ENCODE measurements around the gene SDF4.
"Not testable (repeated sequence)": the region's sequence is repeated elsewhere in the genome, so short reads cannot be mapped to it uniquely, and the experiment has no call there.

SDF4 gene

DNA sequence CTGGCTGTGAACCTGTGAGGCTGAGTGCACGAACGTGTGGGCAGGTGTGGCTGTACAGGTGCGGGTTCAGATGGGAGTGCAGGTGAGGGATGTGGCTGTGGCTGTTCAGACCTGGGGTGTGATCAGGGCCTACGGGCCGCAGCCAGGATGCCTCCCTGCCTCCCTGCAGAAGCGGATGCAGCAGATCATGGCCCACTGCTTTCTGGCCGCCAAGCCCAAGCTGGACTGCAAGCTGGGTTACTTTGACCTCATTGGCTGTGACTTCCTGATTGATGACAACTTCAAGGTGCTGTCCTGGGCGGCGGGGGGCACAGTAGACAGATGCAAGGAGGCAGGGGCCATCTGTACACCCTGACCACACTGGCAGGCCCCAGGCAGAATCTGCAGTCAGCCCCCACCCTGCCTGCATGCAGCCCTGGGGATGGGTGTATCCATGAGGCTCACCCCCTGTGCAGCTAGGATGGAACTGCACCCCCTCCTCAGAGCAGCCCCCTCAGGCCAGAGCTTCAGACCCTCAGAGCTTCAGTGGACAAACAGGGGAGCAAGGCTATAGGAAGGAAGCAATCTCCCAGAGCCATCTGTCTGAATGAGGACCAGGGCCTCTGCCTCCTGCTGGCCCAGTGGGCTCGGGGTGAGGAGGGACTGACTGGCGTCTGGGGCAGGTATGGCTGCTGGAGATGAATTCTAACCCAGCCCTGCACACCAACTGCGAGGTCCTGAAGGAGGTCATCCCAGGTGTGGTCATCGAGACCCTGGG, 35.2 kb downstream of the SDF4 start:
- no peak for DNase-seq

DNA sequence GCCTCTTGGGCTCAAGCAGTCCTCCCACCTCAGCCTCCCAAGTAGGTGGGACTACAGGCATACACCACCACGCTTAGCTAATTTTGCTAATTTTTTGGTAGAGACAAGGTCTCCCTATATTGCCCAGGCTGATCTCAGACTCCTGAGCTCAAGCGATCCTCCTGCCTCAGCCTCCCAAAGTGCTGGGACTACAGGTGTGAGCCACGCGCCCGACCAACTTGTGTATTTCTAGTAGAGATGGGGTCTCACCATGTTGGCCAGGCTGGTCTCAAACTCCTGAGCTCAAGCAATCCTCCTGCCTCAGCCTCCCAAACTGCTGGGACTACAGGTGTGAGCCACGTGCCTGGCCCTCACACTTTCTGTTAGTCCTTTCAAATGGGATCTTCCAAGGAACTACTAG, 36.1 kb downstream of the SDF4 start:
- not testable (repeated sequence) for DNase-seq

DNA sequence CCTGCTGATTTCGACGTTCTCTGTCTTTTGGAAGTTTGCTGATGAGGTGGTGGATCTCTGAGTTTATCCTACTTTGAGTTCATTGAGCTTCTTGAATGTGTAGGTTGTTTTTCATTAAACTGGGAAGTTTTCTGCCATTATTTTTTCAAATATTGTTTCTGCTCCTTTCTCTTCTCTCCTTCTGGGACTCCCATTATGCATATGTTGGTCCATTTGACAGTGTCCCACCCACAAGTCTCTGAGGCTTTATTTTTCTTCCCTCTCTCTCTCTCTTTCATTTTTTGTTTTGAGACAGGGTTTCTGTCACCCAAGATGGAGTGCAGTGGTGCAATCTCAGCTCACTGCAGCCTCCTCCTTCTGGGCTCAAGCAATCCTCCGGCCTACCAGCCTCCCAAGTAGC, 37.1 kb downstream of the SDF4 start:
- no peak for DNase-seq

DNA sequence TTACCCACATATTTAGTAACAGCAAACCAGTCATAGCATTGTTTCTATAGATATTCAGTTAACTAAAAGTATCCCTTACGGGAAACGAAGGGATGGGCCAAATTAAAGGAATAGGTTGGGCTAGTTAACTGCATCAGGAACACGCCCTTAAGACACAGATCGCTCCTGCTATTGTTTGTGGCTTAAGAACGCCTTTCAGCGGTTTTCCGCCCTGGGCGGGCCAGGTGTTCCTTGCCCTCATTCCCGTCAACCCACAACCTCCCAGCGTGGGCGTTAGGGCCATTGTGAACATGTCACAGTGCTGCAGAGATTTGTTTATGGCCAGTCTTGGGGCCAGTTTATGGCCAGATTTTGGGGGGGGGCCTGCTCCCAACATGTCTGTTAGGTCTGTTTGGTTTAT, 40.1 kb downstream of the SDF4 start:
- DNase-seq, result no peak

DNA sequence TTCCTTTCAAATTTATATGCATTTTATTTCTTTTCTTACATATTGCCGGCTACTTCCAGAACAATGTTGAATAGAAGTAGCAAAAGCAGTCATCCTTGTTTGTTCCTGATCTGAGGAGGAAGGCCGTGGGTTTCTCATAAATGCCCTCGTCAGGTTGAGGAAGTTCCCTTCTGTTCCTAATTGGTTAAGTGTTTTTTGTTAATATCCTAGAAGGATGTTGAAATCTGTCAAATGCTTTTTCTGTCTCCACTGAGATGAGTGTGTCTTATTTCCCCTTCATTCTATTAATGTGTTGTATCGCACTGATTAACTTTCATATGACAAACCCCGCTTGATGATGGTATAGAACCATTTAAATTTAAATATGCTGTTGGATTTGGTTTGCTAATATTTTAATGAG, 42.7 kb downstream of the SDF4 start:
- no peak for DNase-seq

DNA sequence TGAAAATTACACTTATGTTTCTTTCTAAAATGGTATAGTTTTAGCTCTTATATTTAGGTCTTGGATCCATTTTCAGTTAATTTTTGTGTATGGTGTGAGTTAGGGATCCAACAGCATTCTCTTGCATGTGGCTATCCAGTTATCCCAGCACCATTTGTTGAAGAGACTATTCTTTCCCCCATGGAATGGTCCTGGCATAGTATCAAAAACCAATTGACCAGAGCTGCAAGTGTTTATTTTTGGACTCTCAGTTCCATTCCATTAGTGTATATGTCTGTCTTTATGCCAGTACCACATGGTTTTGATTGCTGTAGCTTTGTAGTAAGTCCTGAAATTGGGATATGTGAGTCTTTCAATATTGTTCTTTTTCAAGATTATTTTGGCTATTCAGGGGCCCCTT, 43.9 kb downstream of the SDF4 start:
- no peak for DNase-seq

DNA sequence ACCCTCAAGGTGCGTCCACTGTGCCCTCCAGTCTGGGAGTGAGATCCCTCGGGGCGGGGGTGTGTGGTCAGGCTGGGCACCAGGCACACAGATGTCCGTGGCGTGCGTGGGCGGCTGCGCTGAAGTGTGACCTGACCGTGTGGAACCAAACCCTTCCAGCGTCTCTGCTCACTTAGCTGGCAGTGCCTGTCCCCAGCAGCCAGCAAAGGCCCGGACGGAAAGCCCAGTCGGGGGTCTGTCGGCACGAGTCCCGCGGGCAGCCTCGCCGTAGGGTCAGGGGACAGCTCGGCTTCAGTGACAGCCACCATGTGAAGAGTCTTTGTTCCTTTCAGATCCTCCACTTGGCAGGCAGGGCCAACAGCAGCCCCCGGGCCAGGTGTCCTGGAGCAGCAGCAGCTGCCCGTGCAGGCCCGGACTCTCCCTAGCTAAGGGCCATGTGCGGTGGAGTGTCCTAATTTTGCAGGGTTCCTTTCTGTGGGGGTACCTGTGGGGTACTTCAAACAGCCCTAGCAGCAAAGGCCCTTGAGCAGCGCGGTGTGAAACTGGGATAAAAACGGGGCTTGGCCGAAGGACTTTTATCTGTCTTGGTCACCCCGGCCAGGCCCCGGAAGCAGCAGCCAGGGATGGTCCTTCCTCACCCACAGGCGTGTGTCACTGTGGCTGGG, 46.6 kb downstream of the SDF4 start:
- no peak for DNase-seq

DNA sequence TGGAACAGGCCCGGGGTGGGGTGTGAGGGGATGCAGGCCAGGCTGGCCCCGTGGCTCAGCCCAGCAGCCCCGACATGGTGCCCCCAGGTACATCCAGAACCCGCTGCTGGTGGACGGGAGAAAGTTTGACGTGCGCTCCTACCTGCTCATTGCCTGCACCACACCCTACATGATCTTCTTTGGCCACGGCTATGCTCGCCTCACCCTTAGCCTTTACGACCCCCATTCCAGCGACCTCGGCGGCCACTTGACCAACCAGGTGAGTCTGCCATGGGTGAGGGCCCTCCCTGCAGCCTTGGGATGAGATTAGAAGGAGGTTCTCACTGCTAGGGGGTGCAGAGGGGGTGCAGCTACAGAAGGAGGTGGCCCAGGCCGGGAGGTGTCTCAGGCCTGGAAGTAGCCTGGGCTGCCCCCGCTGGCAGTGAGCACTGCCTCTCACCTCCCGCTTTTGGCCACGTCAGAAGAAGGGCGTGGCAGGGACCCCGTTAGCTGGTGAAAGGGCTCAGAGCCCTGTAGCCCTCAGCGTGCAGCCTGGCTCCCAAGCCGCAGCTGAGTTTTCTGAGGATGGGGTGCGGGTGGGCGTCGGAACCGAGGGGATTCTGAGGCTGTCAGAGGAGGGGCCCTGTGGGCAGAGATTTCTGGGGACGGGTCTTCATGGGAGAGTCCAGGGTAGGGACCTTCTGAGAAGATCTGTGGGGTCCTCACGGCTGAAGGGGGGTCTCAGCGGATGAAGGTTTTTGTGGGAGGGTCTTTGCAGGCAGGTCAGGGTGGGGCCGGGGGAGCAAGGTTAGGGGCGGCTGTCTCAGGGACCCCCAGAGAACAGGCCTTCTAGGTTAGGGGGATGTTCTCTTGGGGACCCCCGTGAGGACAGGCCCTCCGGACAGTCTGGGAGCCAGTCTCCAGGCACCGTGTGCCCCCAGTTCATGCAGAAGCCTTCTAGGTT, 47.7 kb downstream of the SDF4 start:
- DNase-seq, result no peak

DNA sequence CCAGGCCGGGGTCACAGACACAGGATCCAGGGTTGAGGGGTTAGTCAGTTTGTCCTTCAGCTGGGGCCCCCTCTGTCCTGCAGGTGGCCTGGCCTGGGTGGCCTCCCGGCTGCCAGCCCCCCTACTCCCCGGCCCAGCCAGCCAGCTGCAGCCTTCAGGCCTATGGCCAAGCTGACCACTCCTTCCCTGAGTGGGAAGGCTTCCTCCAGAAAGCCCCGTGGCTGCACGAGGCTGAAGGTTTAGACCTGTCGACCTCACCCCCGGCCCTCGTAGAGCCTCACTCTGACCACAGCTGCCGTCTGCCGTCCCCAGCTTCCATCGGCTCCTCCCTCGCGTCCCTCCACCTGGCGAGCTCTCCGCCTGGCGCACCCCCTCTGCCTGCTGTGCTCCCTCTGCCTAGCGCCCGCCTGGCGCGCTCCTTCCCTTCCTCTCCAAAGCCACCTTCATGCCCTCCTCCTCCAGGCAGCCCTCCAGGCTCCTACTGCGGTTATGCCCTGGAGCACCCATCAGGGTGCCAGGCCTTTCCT, 48.5 kb downstream of the SDF4 start:
- no peak for DNase-seq

DNA sequence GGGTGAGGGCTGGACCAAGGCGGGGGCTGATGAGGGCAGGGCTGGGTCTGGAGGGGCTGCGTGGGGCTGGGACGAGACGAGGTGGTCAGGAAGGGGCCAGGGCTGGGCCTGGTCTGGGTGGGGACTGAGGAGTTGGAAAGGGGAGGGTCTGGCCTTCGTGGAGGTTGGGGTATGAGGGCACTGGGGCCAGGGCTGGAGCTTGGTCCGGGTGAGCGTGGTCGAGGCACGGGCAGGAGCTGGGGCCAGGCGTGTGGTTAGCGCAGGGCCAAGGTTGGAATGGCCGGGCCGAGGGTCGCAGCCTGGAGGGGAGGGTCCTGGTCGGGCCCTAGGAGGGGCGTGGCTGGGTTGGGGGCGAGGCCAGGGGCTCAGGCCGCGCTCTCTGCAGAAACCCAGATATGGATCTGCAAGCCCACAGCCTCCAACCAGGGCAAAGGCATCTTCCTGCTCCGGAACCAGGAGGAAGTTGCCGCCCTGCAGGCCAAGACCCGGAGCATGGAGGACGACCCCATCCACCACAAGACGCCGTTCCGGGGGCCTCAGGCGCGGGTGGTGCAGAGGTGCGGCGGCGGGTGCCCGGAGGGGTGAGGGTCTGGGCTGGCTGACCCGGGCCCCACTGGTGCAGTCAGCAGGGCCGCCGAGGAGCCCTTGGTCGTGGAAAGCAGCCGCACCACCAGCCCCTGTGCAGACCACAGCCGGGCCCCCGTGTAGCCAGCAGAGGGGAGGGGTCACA, 49.1 kb downstream of the SDF4 start:
- DNase-seq, result no peak

DNA sequence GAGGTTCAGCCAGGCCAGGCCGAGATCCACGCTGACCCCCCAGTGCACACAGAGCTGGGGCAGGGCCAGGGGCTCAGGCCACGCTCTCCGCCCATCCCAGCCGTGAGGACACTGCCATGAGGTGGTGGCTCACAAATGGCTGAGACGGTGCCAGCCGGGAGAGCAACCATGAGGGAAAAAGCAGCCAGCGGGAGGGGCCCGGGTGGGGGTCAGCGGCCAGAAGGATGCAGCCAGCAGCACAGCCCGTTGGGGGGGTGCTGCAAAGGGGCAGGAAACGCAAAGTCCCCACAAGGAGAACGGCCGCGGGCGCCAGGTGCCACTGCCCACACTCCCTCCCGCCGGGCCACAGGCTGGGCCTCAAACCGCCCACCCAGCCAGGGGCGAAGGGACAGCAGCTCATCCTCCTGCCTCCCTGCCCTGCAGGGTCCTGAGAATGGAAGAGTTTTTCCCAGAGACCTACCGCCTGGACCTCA, 49.8 kb downstream of the SDF4 start:
- no peak for DNase-seq

DNA sequence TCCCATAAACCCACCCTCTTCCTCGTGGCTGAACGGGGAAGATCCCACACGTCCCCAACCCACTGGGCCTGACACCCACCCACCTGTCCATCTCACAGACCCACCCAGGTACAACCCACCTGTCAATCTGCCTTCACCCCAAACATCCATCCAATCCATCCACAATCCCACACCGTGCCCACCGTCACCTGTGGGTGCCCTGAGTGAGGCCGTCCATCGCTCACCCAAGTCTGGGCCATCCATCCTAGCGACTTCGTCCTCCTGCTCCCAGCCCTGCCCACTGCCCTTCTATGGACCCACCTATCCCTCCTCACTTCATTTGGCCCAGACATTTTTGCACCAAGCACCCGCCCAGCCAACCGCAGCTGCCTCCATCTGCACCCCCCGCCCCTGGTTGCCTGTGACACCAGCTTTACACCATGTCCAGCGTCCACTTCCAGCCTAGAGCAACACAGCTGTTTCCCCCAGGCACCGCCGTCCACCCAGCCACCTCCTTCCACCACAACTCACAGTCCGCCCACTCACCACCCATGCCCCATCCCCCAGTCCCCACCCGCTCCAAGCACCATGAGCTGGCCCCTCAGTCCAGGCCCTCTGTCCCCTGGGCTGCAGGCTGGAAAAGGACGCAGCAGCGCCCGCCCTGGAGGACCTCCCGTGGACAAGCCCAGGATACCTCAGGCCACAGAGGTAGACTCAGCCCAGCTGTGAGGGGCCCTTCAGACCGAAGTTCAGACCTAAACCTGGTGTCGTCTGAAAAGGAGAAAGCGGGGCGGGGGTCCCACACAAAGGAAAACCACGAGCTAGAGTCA, 50.5 kb downstream of the SDF4 start:
- no peak for DNase-seq

DNA sequence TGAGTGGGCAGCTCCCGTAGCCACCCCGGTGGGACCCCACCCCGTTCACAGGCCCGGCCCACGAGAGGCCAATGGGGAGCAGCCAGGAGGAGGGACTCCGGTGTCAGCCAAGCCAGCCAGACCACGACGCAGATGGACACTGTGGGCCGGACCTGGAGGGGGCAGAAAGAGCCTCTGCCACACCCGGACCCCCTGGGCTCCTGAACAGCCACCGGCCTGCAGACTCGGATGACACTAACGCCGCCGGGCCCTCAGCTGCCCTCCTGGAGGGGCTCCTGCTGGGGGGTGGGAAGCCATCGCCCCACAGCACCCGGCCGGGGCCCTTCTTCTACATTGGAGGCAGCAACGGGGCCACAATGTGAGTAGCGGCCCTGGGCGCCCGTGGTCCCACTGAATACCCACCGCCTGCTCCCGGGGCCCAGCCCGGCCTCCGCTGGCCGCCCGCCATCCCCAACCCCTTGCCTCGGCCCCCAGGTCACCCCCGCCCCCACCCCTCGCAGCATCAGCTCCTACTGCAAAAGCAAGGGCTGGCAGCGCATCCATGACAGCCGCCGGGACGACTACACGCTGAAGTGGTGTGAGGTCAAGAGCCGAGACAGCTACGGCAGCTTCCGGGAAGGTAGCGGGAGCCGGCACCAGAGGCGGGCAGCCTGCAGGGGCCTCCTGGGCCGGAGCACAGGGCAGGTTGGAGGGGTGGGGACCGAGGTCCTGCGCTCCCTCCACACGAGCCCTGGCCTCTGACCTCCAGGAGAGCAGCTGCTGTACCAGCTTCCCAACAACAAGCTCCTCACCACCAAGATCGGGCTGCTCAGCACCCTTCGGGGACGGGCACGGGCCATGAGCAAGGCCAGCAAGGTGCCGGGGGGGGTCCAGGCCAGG, 51.6 kb downstream of the SDF4 start:
- DNase-seq, result no peak

DNA sequence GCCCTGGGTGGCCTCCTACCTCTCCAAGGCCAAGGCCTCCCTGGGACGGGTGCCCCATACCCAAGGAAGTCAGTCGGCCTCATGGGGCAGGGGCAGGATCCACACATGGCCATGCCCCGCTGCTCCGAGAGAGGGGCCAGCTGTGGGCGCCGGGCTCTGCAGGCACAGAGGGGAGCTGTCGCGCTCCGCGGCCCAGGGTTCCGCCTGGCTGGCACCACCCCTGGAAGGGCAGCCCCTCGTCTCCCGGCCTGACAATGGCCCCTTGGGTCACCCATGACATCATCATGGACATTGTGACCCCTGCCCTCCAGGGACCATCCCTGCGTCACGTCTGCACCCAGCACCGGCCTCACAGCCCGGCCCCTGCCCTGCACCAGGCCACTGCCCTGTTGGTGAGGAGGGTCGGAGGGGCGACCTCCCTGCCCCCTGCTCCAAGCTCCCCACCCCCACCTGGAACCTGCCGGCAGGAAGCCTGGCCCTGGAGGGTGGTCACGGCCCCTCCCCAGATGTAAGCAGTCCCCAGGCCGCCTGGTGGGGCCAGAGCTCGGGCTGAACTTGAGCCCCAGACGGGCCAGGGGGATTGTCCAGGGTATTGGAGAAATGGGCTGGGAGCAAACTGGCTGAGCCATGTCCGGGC, 52.3 kb downstream of the SDF4 start:
- DNase-seq, result no peak

DNA sequence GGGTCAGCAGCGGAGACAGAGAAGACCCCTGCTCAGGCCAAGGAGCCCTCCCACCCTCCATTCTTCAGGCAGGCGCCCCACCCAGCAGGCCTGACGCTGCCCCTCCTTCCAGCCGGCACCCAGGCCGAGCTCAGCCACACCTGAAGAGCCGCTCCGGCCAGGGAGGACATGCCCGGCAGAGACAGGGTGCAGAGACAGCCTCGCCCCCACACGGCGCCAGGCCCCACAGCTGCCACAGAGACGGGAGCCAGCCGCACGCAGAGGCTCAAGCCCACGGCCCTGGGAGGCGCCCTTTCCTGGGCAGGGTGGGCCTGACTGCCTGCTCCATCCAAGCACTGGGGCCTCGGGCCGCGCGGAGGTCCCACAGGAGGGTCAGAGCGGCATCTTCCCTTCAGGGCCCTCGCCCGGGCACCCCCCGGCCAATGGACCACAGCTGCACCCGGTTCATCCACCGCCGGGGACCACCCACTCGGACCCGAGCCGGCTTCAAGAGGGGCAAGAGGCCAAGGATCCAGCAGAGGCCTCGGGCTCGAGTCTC, 52.9 kb downstream of the SDF4 start:
- no peak for DNase-seq

DNA sequence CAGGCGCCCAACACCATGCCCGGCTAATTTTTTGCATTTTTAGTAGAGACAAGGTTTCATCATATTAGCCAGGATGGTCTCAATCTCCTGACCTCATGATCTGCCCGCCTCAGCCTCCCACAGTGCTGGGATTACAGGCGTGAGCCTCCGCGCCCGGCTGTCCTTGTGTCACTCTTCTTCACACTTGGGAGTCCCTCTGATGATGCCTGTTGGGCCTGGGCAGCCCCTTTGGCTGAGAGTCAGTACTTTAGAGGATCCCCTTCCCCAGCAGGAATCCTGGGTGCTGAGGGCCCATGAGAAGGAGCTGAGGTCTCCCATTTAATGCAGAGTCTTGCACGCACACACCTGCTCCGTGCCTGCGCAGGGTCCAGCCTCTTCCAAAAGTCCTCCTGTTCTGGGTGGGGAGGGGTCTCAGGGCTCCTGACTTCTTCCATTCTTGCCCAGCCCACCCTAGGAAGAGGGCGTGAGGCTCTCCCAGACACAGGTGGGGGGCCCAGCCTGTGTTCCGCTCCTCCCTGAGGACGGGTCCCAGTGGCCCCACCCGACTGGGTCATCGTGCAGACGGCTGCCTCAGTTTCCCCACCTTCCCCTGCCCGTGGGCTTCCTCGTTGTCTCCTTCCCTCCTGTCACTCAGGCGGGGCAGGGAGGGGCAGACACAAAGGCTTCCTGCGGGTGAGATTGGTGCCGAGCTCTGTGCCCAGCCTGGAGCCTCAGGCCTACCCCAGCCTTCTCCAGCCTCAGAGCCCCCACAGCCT, 54.2 kb downstream of the SDF4 start:
- DNase-seq, result no peak

DNA sequence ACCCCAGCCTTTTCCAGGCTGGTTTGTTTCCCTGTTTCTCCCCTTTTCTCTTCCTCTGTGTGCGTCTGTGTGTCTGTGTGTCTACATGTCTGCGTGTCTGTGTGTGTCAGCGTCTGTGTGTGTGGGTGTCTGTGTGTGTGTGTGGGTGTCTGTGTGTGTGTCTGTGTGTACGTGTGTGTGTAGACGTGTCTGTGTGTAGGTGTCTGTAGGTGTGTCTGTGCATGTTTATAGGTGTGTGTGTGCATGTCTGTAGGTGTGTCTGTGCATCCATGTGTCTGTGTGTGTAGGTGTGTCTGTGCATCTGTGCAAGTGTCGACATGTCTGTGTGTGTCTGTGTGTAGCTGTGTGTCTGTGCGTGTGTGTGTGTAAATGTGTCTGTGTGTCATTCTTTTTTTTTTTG, 54.9 kb downstream of the SDF4 start:
- DNase-seq, result no peak

DNA sequence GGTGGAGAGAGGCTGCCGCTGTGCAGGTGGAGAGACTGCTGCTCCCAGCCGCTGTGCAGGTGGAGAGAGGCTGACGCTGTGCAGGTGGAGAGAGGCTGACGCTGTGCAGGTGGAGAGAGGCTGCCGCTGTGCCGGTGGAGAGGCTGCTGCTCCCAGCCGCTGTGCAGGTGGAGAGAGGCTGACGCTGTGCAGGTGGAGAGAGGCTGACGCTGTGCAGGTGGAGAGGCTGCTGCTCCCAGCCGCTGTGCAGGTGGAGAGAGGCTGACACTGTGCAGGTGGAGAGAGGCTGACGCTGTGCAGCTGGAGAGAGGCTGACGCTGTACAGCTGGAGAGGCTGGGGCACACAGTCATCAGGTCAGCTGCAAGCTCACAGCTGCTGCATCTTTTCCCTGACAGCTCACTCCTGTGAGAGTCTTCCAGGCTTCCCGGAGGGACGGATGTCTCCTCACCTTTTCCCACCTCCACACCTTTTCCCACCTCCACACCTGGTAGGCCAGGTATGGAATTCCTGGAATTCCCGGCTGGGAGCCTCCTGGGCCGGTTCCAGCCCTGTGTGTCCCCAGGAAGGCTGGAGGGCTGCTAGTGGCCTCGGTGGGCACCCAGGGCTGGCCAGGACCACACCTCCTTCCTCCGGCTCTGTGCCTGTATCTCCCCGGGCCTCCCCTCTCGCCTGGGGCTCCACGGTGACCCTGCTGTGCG, 55.6 kb downstream of the SDF4 start:
- DNase-seq, result not testable (repeated sequence)

Measured in CD4-positive, alpha-beta T cell treated with Interleukin-12 subunit alpha and Interleukin-12 subunit beta, for 1 hour (primary cell).